Pancreas (tissue), 10 donors: ENCODE results near the gene POU5F1. TPM values are rescaled to one million over a fixed set of nuclear protein-coding genes. Genes with fewer than 3 reads are reported as not detected.
A peak's percentile ranks its signal among the peaks of the same experiment; 100 is the strongest.
"Not testable (repeated sequence)": the region's sequence is repeated elsewhere in the genome, so short reads cannot be mapped to it uniquely, and the experiment has no call there.

Experiments used
- ATAC-seq, 4 donors: fragments of 200-7000 bp; cut with Tn5 transposase; one replicate each; pipeline versions ENCODE4 v1.8.0 to v1.9.1; 2020; ENCODE audit warnings: mild to moderate bottlenecking in 4 of 4, moderate library complexity in 4 of 4
- DNase-seq, 6 donors: peaks; one replicate each; pipeline ENCODE4 v3.0.0-alpha.2; 2020
- FAIRE-seq: peaks from 2 replicates; lab custom pipeline; 2012; peaks lifted over from hg19 to GRCh38; lab: Jason Lieb, UNC
- H3K27ac ChIP-seq, 4 donors: fragments of 200-600 bp; sonication (generic); 1 replicate in 3 of 4; 2 replicates in 1 of 4; pipeline versions ENCODE4 v1.5.0 to v1.8.0; 2020
- H3K27me3 ChIP-seq, 4 donors: fragments of 200-600 bp; one replicate each; pipeline ENCODE4 v1.8.0; 2021
- H3K36me3 ChIP-seq, 3 donors: fragments of 200-600 bp; sonication (generic) in 1 of 3; one replicate each; pipeline versions ENCODE4 v1.5.0 to v1.8.0; 2020 to 2021
- H3K4me1 ChIP-seq, 3 donors: fragments of 200-600 bp; one replicate each; pipeline ENCODE4 v1.8.0; 2021
- H3K4me3 ChIP-seq, 4 donors: fragments of 200-600 bp; sonication (generic) in 2 of 4; one replicate each; pipeline versions ENCODE4 v1.5.0 to v1.8.0; 2020 to 2021
- H3K9me3 ChIP-seq, 4 donors: fragments of 200-600 bp; one replicate each; pipeline ENCODE4 v1.8.0; 2021
- WGBS, 2 donors: extraction: QIAGEN DNeasy Blood & Tissue Kit; methylation state at CpG; one replicate each; pipeline ENCODE4 v1.1.7; 2013; 5-methylcytosine and 5-hydroxymethylcytosine counted together
- intact Hi-C, 3 donors: fragments of 100-400 bp; cut with DNase I; formaldehyde crosslinking; loops; one replicate each; pipeline versions ENCODE4 v1.11.1 to v1.14.2; 2022
- polyA plus RNA-seq, 2 donors: library from polyadenylated mRNA; stranded (reverse); fragments of 200-250 nt; gene quantifications; one replicate each; pipeline ENCODE4 v1.2.3, GENCODE V29; 2013
- total RNA-seq, 6 donors: library from RNA; stranded (reverse); fragmentation: NEBNext Ultra II Directional in 4 of 6; extraction: Animal tissue kit (Norgen Biotek cat#: 25700) in 4 of 6; gene quantifications; one replicate each; pipeline versions ENCODE4 v1.2.1 to v1.2.4, GENCODE V29; 2021 to 2023
- TF ChIP-seq, protein P1 (sequence below), 4 donors: fragments of 200-600 bp; sonication (generic) in 3 of 4; IDR thresholded peaks; one replicate each; pipeline versions ENCODE4 v1.5.0 to v1.8.0; 2021; ENCODE audit warnings: antibody characterized with exemption in 4 of 4
- donor health status: healthy with polysubstance abuse.
- donor health status: DM: no; HTN: no; CAD: no; lungs with moderate emphysema.
- donor health status: DM: no; HTN: no; CAD: no.
- donor health status: control.
- donor health status: control.
- donor health status: Bipolar disorder and iron deficiency.
- donor health status: DM: yes; HTN: yes; CAD: no.
- donor health status: DM: no; HTN: no; CAD: no.
- donor health status: DM: no; HTN: no; CAD: no.
- donor health status: DM: yes; HTN: yes; CAD: no.

The POU5F1 gene
- total and polyA plus RNA-seq, 8 donors: 1.1 to 32.1 (median 4.3) TPM

DNA sequence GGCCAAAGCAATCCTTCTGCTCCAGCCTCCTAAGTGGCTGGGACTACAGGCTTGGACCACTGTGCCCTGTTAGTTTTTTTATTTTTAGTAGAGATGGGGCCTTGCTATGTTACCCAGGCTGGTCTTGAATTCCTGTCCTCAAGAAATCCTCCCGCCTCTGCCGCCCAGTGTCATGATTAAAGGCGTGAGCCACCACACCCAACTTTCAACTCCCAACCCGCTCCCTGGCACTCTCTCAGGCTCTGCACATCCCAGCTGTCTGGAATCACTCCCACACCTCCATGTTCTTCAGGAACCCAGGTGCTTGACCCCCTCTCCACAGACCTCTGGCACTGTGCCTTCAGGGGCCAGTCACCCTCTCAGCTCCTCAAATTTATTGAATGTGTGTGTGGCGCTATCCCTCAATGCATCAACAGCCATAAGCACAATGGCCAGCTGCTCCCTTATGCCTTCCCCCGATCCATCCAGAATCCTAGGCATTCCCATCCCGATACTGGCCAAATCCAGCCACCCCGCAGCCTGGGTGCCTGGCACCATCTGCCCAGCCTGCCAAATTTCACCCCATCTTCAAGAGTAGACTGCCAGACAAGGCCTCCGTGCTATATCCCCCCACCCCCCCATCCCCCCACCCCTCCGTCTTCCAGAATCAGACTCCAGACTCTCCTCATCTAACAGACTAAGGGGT lies 647 bp upstream of the POU5F1 start:
- TF ChIP-seq, protein P1, sequence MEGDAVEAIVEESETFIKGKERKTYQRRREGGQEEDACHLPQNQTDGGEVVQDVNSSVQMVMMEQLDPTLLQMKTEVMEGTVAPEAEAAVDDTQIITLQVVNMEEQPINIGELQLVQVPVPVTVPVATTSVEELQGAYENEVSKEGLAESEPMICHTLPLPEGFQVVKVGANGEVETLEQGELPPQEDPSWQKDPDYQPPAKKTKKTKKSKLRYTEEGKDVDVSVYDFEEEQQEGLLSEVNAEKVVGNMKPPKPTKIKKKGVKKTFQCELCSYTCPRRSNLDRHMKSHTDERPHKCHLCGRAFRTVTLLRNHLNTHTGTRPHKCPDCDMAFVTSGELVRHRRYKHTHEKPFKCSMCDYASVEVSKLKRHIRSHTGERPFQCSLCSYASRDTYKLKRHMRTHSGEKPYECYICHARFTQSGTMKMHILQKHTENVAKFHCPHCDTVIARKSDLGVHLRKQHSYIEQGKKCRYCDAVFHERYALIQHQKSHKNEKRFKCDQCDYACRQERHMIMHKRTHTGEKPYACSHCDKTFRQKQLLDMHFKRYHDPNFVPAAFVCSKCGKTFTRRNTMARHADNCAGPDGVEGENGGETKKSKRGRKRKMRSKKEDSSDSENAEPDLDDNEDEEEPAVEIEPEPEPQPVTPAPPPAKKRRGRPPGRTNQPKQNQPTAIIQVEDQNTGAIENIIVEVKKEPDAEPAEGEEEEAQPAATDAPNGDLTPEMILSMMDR (IDR thresholded peaks at IDR 0.05): no peak
- Histone ChIP-seq H3K36me3 (no peaks in the 10 kb centered on the region), H3K4me3 (no peak overlapping the region), H3K9me3 (no peaks in the 10 kb centered on the region), H3K27me3 (no peaks in the 10 kb centered on the region), H3K27ac (no peak overlapping the region), H3K4me1 (peaks cover 0 to 16% (median 11%) of the 10 kb centered on the region in 3 donors)
- peak in 1 of 6 donors; percentile 39 for DNase-seq
- no peak for ATAC-seq
- intact Hi-C loops: no loop called here
- FAIRE-seq: no peak
- 91 to 95% methylated on average over 10 of the region's 10 CpGs for WGBS, 2 donors

DNA sequence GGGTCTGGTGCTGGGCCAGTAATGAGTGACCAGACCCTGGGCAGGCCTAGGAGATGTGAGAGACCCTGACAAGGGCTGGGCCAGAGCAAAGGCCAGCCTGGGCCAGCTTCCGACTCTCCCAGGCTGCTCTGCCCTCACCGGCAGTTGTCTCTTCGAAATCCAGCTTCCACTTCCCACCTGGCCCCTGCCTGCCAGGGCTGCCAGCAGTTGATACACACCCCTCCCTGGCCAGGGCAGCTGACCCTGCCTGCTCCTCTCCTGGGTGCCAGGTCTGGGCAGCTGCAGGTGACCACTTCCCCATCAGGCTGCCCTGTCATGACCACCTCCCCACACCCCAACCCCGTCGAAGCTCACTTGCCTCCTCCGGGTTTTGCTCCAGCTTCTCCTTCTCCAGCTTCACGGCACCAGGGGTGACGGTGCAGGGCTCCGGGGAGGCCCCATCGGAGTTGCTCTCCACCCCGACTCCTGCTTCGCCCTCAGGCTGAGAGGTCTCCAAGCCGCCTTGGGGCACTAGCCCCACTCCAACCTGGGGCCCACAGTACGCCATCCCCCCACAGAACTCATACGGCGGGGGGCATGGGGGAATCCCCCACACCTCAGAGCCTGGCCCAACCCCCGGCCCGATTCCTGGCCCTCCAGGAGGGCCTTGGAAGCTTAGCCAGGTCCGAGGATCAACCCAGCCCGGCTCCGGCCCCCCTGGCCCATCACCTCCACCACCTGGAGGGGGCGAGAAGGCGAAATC lies 453 bp downstream of the POU5F1 start:
- intact Hi-C loops, H3K9me3 ChIP-seq, FAIRE-seq, H3K27me3 ChIP-seq, H3K36me3 ChIP-seq, H3K27ac ChIP-seq, H3K4me3 ChIP-seq, H3K4me1 ChIP-seq: not testable (repeated sequence)
- 82 to 85% methylated on average over 19 to 23 of the region's 23 CpGs for WGBS, 2 donors
- ATAC-seq (peak in 2 of 4 donors; percentile 5 to 10), DNase-seq (peak in 1 of 6 donors; percentile 67)

- Histone ChIP-seq H3K9me3 (no peaks in the 10 kb centered on the region), H3K4me1 (no peaks in the 10 kb centered on the region), H3K36me3 (peaks cover 0 to 6% (median 0%) of the 10 kb centered on the region in 3 donors), H3K27me3 (no peaks in the 10 kb centered on the region), H3K4me3 (no peak overlapping the region), H3K27ac (no peak overlapping the region)
- 80 to 81% methylated on average over 10 of the region's 10 CpGs for WGBS, 2 donors
- ATAC-seq (no peak), FAIRE-seq (no peak), DNase-seq (peak in 1 of 6 donors; percentile 4)
- intact Hi-C loops: no loop called here
- TF ChIP-seq, protein P1 (IDR thresholded peaks at IDR 0.05): no peak
These were observed 1.2 kb downstream of the POU5F1 start for GRCh38 chr6:31169123-31169857.

GRCh38 chr6:31168606-31169005 lies 1.9 kb downstream of the POU5F1 start:
- intact Hi-C loops: no loop called here
- Histone ChIP-seq H3K4me3 (no peak overlapping the region), H3K9me3 (no peaks in the 10 kb centered on the region), H3K36me3 (peaks cover 0 to 6% (median 0%) of the 10 kb centered on the region in 3 donors), H3K27me3 (no peaks in the 10 kb centered on the region), H3K27ac (no peak overlapping the region), H3K4me1 (no peaks in the 10 kb centered on the region)
- FAIRE-seq (no peak), DNase-seq (peak in 1 of 6 donors; percentile 9), ATAC-seq (no peak)
- 82 to 88% methylated on average over 3 of the region's 3 CpGs for WGBS, 2 donors
- TF ChIP-seq, protein P1 (IDR thresholded peaks at IDR 0.05): no peak

- DNase-seq (no peak), FAIRE-seq (no peak), ATAC-seq (no peak)
- H3K36me3 ChIP-seq: peaks cover 0 to 6% (median 0%) of the 10 kb centered on the region in 3 donors
- no peak overlapping the region for H3K4me3 ChIP-seq
- intact Hi-C loops: no loop called here
- H3K27me3 ChIP-seq: no peaks in the 10 kb centered on the region
- no peak overlapping the region for H3K27ac ChIP-seq
- H3K4me1 ChIP-seq: no peaks in the 10 kb centered on the region
- TF ChIP-seq, protein P1 (IDR thresholded peaks at IDR 0.05): no peak
- H3K9me3 ChIP-seq: no peaks in the 10 kb centered on the region
- 76 to 85% methylated on average over 5 of the region's 5 CpGs for WGBS, 2 donors
These were observed 4.5 kb downstream of the POU5F1 start for GRCh38 chr6:31165986-31166385.

GRCh38 chr6:31165064-31165832 lies 5.2 kb downstream of the POU5F1 start:
- H3K27me3 ChIP-seq, ATAC-seq, H3K9me3 ChIP-seq, H3K27ac ChIP-seq, H3K36me3 ChIP-seq, intact Hi-C loops, H3K4me3 ChIP-seq, H3K4me1 ChIP-seq, FAIRE-seq: not testable (repeated sequence)
- WGBS, 2 donors: 85 to 90% methylated on average over 17 of the region's 17 CpGs
- peak in 1 of 6 donors; percentile 14 for DNase-seq

- H3K9me3 ChIP-seq, FAIRE-seq, H3K27ac ChIP-seq, ATAC-seq, H3K27me3 ChIP-seq, H3K4me3 ChIP-seq, H3K4me1 ChIP-seq, H3K36me3 ChIP-seq, intact Hi-C loops: not testable (repeated sequence)
- DNase-seq: peak in 1 of 6 donors; percentile 1
- WGBS, 2 donors: 96% methylated on average over 7 of the region's 9 CpGs
These were observed 5.9 kb downstream of the POU5F1 start for GRCh38 chr6:31164475-31165063.
